ENCODE measurements around the gene KIF25.

Gene KIF25

DNA sequence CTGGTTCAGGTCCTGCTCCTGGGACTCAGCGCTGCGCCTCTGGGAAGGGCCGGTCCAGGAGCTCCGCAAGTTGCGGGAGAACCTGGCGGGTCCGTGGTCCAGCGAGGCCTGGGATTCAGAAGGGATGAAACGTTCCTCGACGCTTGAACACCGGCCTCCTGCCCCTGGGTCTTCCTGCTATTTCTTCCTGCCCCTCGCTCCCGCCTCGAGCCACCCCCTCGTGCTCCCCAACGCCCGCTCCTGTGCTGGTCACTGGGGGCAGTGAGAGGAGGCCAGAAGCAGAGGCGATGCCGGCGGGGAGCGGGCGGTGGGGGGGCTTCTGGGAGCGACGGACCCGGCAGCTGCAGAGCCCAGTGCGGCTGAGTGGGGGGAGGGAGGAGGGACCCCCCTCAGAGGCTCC is 20.8 kb upstream of the KIF25 start:
- no peak overlapping the region for H3K4me3 ChIP-seq (ENCODE audit: low read depth in 1 of 2, low read length in 2 of 2)
- H3K27ac ChIP-seq (ENCODE audit: low read depth, low read length): no peak overlapping the region
- no peaks in the 10 kb centered on the region for H3K36me3 ChIP-seq (ENCODE audit: insufficient read depth, low read length)
- H3K4me1 ChIP-seq (ENCODE audit: insufficient read depth, low read length): no peaks in the 10 kb centered on the region
- H3K9me3 ChIP-seq (ENCODE audit: low read length): no peaks in the 10 kb centered on the region
- H3K27me3 ChIP-seq (ENCODE audit: control insufficient read depth in 1 of 2, insufficient read depth in 2 of 2, low read length in 2 of 2): no peaks in the 10 kb centered on the region
- H3K9ac ChIP-seq (ENCODE audit: low read length): no peak overlapping the region

GRCh38 chr6:167977717-167978467 is 19.6 kb upstream of the KIF25 start:
- H3K27ac ChIP-seq (ENCODE audit: low read depth, low read length): no peak overlapping the region
- H3K4me1 ChIP-seq (ENCODE audit: insufficient read depth, low read length): no peaks in the 10 kb centered on the region
- H3K27me3 ChIP-seq (ENCODE audit: control insufficient read depth in 1 of 2, insufficient read depth in 2 of 2, low read length in 2 of 2): no peaks in the 10 kb centered on the region
- H3K4me3 ChIP-seq (ENCODE audit: low read depth in 1 of 2, low read length in 2 of 2): no peak overlapping the region
- no peaks in the 10 kb centered on the region for H3K9me3 ChIP-seq (ENCODE audit: low read length)
- no peak overlapping the region for H3K9ac ChIP-seq (ENCODE audit: low read length)
- no peaks in the 10 kb centered on the region for H3K36me3 ChIP-seq (ENCODE audit: insufficient read depth, low read length)

GRCh38 chr6:167978607-167979006 is 18.9 kb upstream of the KIF25 start:
- Histone ChIP-seq H3K4me3 (ENCODE audit: low read depth in 1 of 2, low read length in 2 of 2) (no peak overlapping the region), H3K27ac (ENCODE audit: low read depth, low read length) (no peak overlapping the region), H3K27me3 (ENCODE audit: control insufficient read depth in 1 of 2, insufficient read depth in 2 of 2, low read length in 2 of 2) (no peaks in the 10 kb centered on the region), H3K9ac (ENCODE audit: low read length) (no peak overlapping the region), H3K9me3 (ENCODE audit: low read length) (no peaks in the 10 kb centered on the region), H3K4me1 (ENCODE audit: insufficient read depth, low read length) (no peaks in the 10 kb centered on the region), H3K36me3 (ENCODE audit: insufficient read depth, low read length) (no peaks in the 10 kb centered on the region)

GRCh38 chr6:167979436-167980139 is 17.9 kb upstream of the KIF25 start:
- no peak overlapping the region for H3K4me3 ChIP-seq (ENCODE audit: low read depth in 1 of 2, low read length in 2 of 2)
- no peaks in the 10 kb centered on the region for H3K9me3 ChIP-seq (ENCODE audit: low read length)
- no peaks in the 10 kb centered on the region for H3K36me3 ChIP-seq (ENCODE audit: insufficient read depth, low read length)
- no peak overlapping the region for H3K9ac ChIP-seq (ENCODE audit: low read length)
- no peaks in the 10 kb centered on the region for H3K4me1 ChIP-seq (ENCODE audit: insufficient read depth, low read length)
- H3K27me3 ChIP-seq (ENCODE audit: control insufficient read depth in 1 of 2, insufficient read depth in 2 of 2, low read length in 2 of 2): no peaks in the 10 kb centered on the region
- H3K27ac ChIP-seq (ENCODE audit: low read depth, low read length): no peak overlapping the region

DNA sequence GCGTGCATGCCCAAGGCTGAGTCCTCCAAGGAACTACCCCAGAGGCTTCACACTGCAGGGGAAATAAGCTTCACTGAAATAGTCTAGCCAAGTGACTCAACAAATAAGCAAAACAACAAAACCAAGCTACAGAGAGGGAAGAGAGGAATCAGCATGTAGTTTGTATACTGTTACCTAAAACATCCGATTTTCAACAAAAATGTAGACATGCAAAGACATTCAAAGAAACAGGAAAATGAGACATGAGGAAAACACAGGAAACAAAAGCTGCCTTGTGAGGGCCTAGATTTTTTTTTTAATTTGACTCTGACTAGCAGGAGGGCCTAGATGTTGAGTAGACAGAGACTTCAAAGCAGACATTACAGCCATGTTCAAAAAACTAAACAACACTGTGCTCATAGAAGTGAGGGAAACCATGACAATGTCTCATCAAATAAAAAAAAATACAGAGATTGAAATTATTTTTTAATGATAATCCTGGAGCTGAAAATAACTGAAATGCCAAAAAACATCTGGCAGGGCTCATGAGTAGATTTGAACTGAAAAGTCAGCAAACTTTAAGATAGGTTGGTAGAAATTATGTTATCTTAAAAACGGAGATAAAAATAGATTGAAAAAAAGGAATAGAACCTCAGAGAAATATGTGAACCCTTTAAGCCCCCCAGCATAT is 16.4 kb upstream of the KIF25 start:
- H3K27ac ChIP-seq (ENCODE audit: low read depth, low read length): no peak overlapping the region

DNA sequence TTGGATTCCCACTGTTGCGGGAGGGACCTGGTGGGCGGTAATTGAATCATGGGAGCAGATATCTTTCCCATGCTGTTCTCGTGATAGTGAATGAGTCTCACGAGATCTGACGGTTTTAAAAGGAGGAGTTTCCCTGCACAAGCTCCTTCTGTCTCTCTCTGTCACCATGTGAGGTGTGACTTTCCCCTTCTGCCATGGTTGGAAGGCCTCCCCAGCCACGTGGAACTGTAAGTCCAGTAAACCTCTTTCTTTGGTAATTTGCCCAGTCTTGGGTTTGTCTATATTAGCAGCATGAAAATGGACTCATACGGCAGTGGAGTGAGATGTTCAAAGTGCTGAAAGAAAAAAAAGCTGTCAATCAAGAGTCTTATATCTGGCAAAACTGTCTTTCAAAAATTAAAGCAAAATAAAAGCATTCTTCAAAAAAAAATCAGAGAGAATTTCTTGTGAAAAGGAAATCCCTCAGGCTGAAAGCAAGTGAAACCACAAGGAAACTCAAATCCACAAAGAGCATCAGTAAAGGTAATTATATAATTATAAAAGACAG is 15.5 kb upstream of the KIF25 start:
- no peaks in the 10 kb centered on the region for H3K36me3 ChIP-seq (ENCODE audit: insufficient read depth, low read length)
- no peaks in the 10 kb centered on the region for H3K4me1 ChIP-seq (ENCODE audit: insufficient read depth, low read length)
- no peaks in the 10 kb centered on the region for H3K9me3 ChIP-seq (ENCODE audit: low read length)
- H3K27ac ChIP-seq (ENCODE audit: low read depth, low read length): no peak overlapping the region
- H3K9ac ChIP-seq (ENCODE audit: low read length): no peak overlapping the region
- no peak overlapping the region for H3K4me3 ChIP-seq (ENCODE audit: low read depth in 1 of 2, low read length in 2 of 2)
- H3K27me3 ChIP-seq (ENCODE audit: control insufficient read depth in 1 of 2, insufficient read depth in 2 of 2, low read length in 2 of 2): no peaks in the 10 kb centered on the region

More for the DNA sequence above, 16.4 kb upstream of the KIF25 start:
- H3K9ac ChIP-seq (ENCODE audit: low read length): no peak overlapping the region
- no peaks in the 10 kb centered on the region for H3K4me1 ChIP-seq (ENCODE audit: insufficient read depth, low read length)
- H3K36me3 ChIP-seq (ENCODE audit: insufficient read depth, low read length): no peaks in the 10 kb centered on the region
- H3K9me3 ChIP-seq (ENCODE audit: low read length): no peaks in the 10 kb centered on the region
- no peaks in the 10 kb centered on the region for H3K27me3 ChIP-seq (ENCODE audit: control insufficient read depth in 1 of 2, insufficient read depth in 2 of 2, low read length in 2 of 2)
- no peak overlapping the region for H3K4me3 ChIP-seq (ENCODE audit: low read depth in 1 of 2, low read length in 2 of 2)

DNA sequence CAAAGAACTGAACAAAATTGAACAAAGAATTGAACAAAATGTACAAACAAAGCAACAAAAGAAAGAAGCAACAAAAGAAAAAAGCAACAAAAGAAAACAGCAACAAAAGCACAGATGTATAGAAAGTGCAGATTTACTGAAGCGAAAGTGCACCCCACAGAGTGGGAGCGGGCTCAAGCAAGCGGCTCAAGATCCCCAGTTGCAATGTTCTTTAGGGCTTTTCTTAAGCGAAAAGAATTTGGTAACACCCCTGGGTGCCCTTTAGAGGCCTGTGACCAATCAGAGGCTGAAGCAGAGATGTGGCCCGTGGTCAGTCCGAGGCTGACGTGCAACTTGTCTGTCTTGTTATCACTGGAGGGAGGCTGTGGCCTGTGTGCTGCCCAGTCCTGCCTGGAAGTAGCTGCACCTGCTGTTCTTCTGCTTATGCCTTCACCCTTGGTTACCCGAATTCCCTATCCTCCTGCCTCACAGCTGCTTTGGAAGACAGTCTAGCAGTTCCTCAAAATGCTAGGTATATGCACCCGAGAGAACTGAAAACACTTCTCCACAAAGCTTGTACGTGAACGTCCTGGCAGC is 13.2 kb upstream of the KIF25 start:
- no peaks in the 10 kb centered on the region for H3K9me3 ChIP-seq (ENCODE audit: low read length)
- no peak overlapping the region for H3K9ac ChIP-seq (ENCODE audit: low read length)
- H3K27me3 ChIP-seq (ENCODE audit: control insufficient read depth in 1 of 2, insufficient read depth in 2 of 2, low read length in 2 of 2): no peaks in the 10 kb centered on the region
- no peaks in the 10 kb centered on the region for H3K4me1 ChIP-seq (ENCODE audit: insufficient read depth, low read length)
- H3K4me3 ChIP-seq (ENCODE audit: low read depth in 1 of 2, low read length in 2 of 2): no peak overlapping the region
- no peak overlapping the region for H3K27ac ChIP-seq (ENCODE audit: low read depth, low read length)
- H3K36me3 ChIP-seq (ENCODE audit: insufficient read depth, low read length): no peaks in the 10 kb centered on the region

- Histone ChIP-seq H3K9ac (ENCODE audit: low read length) (no peak overlapping the region), H3K36me3 (ENCODE audit: insufficient read depth, low read length) (no peaks in the 10 kb centered on the region), H3K27me3 (ENCODE audit: control insufficient read depth in 1 of 2, insufficient read depth in 2 of 2, low read length in 2 of 2) (no peaks in the 10 kb centered on the region), H3K9me3 (ENCODE audit: low read length) (no peaks in the 10 kb centered on the region), H3K27ac (ENCODE audit: low read depth, low read length) (no peak overlapping the region), H3K4me1 (ENCODE audit: insufficient read depth, low read length) (no peaks in the 10 kb centered on the region), H3K4me3 (ENCODE audit: low read depth in 1 of 2, low read length in 2 of 2) (no peak overlapping the region)
Measured at GRCh38 chr6:167984876-167985604, 12.4 kb upstream of the KIF25 start.

DNA sequence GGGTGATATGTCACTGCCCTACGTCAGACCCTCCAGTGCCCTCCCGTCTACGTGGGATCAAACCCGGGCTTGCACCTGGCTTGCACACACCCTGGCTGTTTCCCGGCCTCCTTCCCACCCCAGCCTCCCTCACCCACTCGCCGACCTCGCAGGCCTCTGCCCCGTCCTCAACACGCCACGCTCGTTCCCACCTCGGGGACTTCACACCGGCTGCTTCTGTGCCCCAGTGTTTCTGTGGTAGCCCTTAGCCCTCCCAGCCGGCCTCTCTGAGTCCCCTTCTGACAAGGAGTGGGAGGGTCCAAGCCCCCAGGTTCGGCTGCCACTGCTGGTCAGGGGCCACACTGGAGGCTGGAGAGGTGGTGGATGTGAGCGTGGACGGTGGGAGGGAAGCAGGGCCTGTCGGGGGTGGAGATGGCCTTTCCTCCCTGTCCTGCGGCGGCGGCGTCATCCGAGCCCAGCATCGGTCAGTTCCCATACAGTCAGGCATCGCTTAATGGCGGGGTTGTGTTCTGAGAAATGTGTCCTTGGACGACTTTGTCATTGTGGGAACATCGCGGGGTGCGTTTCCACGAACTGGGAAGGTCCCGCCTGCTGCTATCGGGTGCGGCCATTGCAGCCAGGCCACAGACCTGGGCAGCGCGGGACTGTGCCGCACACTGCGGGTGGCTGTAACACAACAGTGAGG is 11.4 kb upstream of the KIF25 start:
- Histone ChIP-seq H3K9ac (ENCODE audit: low read length) (no peak overlapping the region), H3K27ac (ENCODE audit: low read depth, low read length) (no peak overlapping the region), H3K4me1 (ENCODE audit: insufficient read depth, low read length) (no peaks in the 10 kb centered on the region), H3K4me3 (ENCODE audit: low read depth in 1 of 2, low read length in 2 of 2) (no peak overlapping the region), H3K36me3 (ENCODE audit: insufficient read depth, low read length) (no peaks in the 10 kb centered on the region), H3K9me3 (ENCODE audit: low read length) (no peaks in the 10 kb centered on the region), H3K27me3 (ENCODE audit: control insufficient read depth in 1 of 2, insufficient read depth in 2 of 2, low read length in 2 of 2) (no peaks in the 10 kb centered on the region)

GRCh38 chr6:167987396-167988153 is 9.9 kb upstream of the KIF25 start:
- Histone ChIP-seq H3K9ac (ENCODE audit: low read length) (no peak overlapping the region), H3K4me1 (ENCODE audit: insufficient read depth, low read length) (no peaks in the 10 kb centered on the region), H3K27me3 (ENCODE audit: control insufficient read depth in 1 of 2, insufficient read depth in 2 of 2, low read length in 2 of 2) (no peaks in the 10 kb centered on the region), H3K36me3 (ENCODE audit: insufficient read depth, low read length) (no peaks in the 10 kb centered on the region), H3K9me3 (ENCODE audit: low read length) (no peaks in the 10 kb centered on the region), H3K27ac (ENCODE audit: low read depth, low read length) (no peak overlapping the region), H3K4me3 (ENCODE audit: low read depth in 1 of 2, low read length in 2 of 2) (no peak overlapping the region)
